Activated T-cell treated with anti-CD3 and anti-CD28 coated beads, Interleukin-2, amount 50 U/mL, for 72 hours (primary cell): ENCODE measurements around the gene CLDN2. TPM values are rescaled to one million over a fixed set of nuclear protein-coding genes. Genes with fewer than 3 reads are reported as not detected.
A peak's percentile ranks its signal among the peaks of the same experiment; 100 is the strongest.
"Not testable (repeated sequence)": the region's sequence is repeated elsewhere in the genome, so short reads cannot be mapped to it uniquely, and the experiment has no call there.

Experiments used
- ATAC-seq, 2 donors: fragments of 150-1000 bp; cut with Tn5 transposase; replicated peaks in 1 of 2; 2 replicates each; pipeline ENCODE4 v1.10.0; 2021; ENCODE audit warnings: moderate library complexity in 2 of 2, mild to moderate bottlenecking in 1 of 2
- DNase-seq, 2 donors: peaks; one replicate each; pipeline ENCODE4 v3.0.0; 2021 to 2022; ENCODE audit warnings: mixed read lengths in 1 of 2
- H3K27ac Mint-ChIP-seq: one replicate; pipeline ENCODE4 v1.8.0; 2022; ENCODE audit warnings: mild to moderate bottlenecking, moderate library complexity, mixed read lengths
- H3K27me3 Mint-ChIP-seq: one replicate; pipeline ENCODE4 v1.8.0; 2022; ENCODE audit warnings: low read depth, mixed read lengths
- H3K36me3 Mint-ChIP-seq, 2 donors: one replicate each; pipeline ENCODE4 v1.8.0; 2022; ENCODE audit warnings: mixed read lengths in 2 of 2, mild to moderate bottlenecking in 1 of 2; ENCODE audit not compliant: insufficient read depth in 2 of 2
- H3K4me1 Mint-ChIP-seq: one replicate; pipeline ENCODE4 v1.8.0; 2022; ENCODE audit warnings: low read depth, mixed read lengths
- H3K4me3 Mint-ChIP-seq, 2 donors: one replicate each; pipeline ENCODE4 v1.8.0; 2022; ENCODE audit warnings: mild to moderate bottlenecking in 2 of 2, mixed read lengths in 2 of 2, moderate library complexity in 2 of 2
- H3K9me3 Mint-ChIP-seq, 2 donors: one replicate each; pipeline ENCODE4 v1.8.0; 2022; ENCODE audit warnings: mixed read lengths in 2 of 2
- total RNA-seq, 2 donors: library from RNA; stranded (reverse); gene quantifications; one replicate each; pipeline ENCODE4 v1.2.3, GENCODE V29; 2022

The CLDN2 gene, protein sequence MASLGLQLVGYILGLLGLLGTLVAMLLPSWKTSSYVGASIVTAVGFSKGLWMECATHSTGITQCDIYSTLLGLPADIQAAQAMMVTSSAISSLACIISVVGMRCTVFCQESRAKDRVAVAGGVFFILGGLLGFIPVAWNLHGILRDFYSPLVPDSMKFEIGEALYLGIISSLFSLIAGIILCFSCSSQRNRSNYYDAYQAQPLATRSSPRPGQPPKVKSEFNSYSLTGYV
- not detected for total RNA-seq

DNA sequence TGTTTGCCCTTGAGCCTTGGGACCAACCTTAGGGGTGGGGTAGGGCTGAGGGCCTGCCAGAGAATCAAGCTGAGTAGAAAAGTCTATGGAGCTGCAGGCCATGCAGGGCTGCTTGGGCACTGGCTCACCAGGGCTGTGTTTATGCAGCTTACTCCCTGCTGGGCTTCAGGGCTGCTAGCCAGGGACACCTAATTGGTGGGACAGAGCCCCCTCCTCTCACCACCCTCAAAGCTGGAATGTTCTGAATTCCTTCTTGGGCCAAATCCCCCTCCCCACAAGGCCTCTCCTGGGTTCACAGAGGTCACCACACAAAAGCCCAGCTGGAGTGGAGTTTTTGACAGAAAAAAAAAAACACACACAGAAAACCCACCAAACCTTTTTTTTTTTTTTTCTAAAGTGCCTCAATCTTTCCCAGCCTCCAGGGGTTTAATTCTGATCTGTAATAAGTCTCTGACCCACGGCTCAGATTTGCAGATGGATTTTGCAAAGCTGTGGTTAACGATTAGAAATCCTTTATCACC lies at the start of gene CLDN2:
Gene CLDN2 (plus strand): TSS at position 471 of the 521 bp plus-strand sequence. CDS start 7,827 bp downstream, outside the sequence.
- Mint-ChIP-seq H3K27ac (no peak within 1 kb of the TSS), H3K27me3 (peaks cover 35% of the 10 kb centered on the region), H3K4me3 (no peak within 1 kb of the TSS), H3K9me3 (no peaks in the 10 kb centered on the region), H3K36me3 (no peaks in the 10 kb centered on the region), H3K4me1 (peaks cover 17% of the 10 kb centered on the region)
- ATAC-seq: no peak
- DNase-seq: no peak

DNA sequence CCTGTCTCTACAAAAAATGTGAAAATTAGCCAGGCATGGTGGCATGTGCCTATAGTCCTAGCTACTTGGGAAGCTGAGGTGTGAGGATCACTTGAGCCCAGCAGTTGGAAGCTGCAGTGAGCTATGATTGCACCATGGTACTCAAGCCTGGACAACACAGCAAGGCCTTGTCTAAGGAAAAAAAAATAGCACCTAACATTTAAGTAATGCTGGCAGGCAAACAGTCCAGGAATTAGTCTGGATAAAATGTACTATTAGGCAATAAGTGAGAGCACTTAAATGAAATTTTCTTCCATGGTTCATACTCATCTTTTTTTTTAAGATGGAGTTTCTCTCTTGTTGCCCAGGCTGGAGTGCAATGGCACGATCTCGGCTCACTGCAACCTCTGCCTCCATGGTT lies 47.4 kb upstream of the CLDN2 start:
- not testable (repeated sequence) for ATAC-seq, DNase-seq, H3K36me3 Mint-ChIP-seq, H3K4me3 Mint-ChIP-seq, H3K27ac Mint-ChIP-seq, H3K9me3 Mint-ChIP-seq, H3K4me1 Mint-ChIP-seq
- H3K27me3 Mint-ChIP-seq: peaks cover 19% of the 10 kb centered on the region

DNA sequence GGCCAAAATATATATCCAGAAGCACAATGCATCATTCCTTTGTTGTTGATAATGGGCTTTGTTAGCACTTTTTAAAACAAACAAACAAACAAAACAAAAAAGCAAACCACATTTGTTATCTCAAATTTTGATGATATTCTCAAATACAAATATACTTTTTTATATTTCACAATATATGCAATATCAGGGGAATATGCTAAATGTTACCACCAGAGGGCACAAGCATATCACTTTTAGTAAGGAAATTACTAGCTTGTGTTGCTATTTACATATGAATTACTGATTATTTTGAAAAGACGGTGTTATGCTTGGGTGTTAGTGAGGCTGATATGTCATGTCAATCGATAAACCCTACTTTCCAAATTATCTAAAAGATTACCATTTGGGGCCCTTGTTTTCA lies 46.1 kb upstream of the CLDN2 start:
- ATAC-seq: no peak
- no peak for DNase-seq
- Mint-ChIP-seq H3K36me3 (no peaks in the 10 kb centered on the region), H3K27ac (no peak overlapping the region), H3K4me1 (no peaks in the 10 kb centered on the region), H3K9me3 (no peaks in the 10 kb centered on the region), H3K4me3 (no peak overlapping the region), H3K27me3 (peaks cover 31% of the 10 kb centered on the region)

DNA sequence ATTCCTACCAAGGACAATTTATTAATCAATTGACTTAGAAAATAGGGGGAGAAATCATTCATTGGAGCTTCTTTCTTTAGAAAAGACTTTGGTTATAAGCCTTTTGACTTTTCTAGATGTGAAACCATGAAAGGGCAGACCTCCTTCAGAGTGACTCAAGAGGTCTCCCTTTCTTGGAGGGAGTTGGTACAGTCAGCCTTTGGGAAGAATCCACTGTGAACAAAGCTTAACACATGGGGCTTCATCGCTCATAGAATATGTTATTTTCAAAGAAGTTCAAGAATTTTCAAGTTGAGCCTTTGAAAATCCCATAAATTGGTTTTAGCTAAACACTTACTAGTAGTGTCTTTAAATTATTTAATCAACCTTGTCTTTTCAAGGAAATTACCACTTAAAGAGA lies 45.1 kb upstream of the CLDN2 start:
- H3K27me3 Mint-ChIP-seq: peaks cover 42% of the 10 kb centered on the region
- H3K36me3 Mint-ChIP-seq: no peaks in the 10 kb centered on the region
- H3K27ac Mint-ChIP-seq: no peak overlapping the region
- DNase-seq: no peak
- no peaks in the 10 kb centered on the region for H3K4me1 Mint-ChIP-seq
- no peak overlapping the region for H3K4me3 Mint-ChIP-seq
- ATAC-seq: no peak
- H3K9me3 Mint-ChIP-seq: no peaks in the 10 kb centered on the region

DNA sequence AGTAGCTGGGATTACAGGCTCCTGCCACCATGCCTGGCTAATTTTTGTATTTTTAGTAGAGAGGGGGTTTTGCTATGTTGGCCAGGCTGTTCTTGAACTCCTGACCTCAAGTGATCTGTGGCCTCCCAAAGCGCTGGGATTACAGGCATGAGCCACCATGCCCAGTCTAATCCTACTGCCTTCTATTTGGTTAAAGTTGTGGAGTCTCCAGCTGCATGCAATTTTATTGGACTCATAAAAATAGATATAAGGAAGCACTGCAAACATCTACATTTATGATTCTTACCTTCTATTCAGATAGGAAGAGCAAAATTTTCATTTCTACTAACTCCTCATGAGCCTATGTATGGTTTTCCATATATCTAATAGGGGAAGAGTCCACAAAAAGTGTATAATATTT lies 30.7 kb upstream of the CLDN2 start:
- H3K36me3 Mint-ChIP-seq: no peaks in the 10 kb centered on the region
- H3K4me3 Mint-ChIP-seq: no peak overlapping the region
- H3K27ac Mint-ChIP-seq: no peak overlapping the region
- no peaks in the 10 kb centered on the region for H3K9me3 Mint-ChIP-seq
- peaks cover 69% of the 10 kb centered on the region for H3K27me3 Mint-ChIP-seq
- no peak for ATAC-seq
- no peaks in the 10 kb centered on the region for H3K4me1 Mint-ChIP-seq
- DNase-seq: no peak

DNA sequence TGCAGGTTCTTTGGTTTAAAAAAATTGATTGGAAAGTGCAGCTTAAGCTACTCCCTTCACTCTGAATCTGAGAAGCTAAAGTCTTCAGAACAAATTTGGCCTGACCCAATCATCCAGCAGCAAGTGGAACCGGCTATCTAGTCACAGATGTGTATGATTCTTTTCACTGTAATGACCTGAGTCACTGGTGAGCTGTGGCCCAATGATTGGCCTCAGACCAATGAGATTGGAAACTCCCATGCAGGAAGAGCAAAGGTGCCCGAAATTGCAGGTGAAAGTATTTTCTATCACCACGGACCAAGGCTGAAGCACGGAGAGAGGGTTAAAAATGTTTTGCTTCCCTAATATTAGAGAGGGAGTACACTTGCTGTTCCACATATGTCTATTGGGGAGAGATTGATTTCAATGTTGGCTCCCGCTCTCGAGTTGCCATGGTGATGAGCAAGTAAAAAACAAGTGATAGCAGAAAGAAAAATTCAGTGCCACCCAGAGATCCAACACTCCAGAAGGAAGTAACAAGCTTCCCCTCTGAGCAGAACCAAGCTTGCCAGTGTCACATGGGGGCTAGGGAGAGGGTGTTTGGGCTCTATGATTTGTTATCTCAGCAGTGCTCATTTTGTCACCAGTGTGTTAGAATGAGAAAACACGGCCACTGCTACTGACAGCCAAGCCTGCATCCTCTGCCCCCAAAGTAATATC lies 28.3 kb upstream of the CLDN2 start:
- Mint-ChIP-seq H3K27me3 (peaks cover 68% of the 10 kb centered on the region), H3K4me1 (peaks cover 6% of the 10 kb centered on the region), H3K9me3 (no peaks in the 10 kb centered on the region), H3K27ac (no peak overlapping the region), H3K36me3 (no peaks in the 10 kb centered on the region), H3K4me3 (no peak overlapping the region)
- ATAC-seq (no peak), DNase-seq (no peak)

DNA sequence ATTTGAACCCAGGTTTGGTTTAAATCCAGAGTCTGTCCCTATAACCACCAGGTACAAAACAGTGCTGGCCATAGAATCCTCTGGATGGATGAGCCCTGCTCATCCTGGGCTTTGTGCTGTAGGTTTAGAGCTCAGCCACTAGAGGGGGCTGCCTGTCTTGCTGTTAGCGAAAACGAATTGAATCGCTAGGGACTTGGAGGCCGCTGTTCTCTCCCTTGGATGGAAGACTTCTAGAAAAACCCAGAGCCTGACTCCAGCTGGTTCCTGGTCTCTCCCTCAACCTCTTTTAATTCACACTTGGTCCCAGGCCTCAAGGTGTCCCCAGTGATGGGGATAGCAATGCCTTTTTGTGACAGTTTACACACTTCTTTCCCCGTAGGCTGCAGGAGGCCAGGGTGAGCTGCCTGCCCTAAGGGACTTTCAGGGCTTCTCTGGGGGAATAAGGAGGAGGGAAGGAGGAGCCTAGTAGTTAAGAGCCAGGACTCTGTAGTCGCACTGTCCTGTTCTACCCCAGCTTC lies 25.8 kb upstream of the CLDN2 start:
- DNase-seq (peak; percentile 42 to 56), ATAC-seq (peak; percentile 63 to 75)
- Mint-ChIP-seq H3K36me3 (no peaks in the 10 kb centered on the region), H3K4me3 (no peak overlapping the region), H3K9me3 (no peaks in the 10 kb centered on the region), H3K27me3 (peaks cover 55% of the 10 kb centered on the region), H3K27ac (no peak overlapping the region), H3K4me1 (peaks cover 6% of the 10 kb centered on the region)

DNA sequence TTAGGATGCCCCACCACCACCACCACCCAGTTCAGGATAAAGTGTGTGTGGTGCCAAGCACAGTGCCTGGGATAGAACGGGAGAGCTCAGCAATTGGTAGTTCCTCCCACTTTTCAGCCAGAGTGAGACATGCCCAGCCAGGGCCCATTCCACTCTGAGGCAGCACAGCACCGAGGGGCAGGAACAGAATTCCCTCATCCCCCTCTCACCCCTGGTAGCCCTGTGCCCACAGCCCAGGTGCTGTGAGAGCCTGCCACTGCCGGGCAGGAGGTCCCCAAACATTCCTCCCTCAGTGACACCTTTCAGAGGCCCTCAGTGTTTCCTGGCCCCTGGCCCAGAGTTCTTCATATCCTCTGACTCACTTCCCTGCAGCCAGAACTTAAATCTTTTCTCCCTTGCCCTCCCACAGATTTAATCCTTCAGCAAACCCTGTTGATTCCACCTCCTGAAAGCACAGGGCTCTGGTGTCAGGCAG lies 25.2 kb upstream of the CLDN2 start:
- ATAC-seq (no peak), DNase-seq (no peak)
- Mint-ChIP-seq H3K36me3 (no peaks in the 10 kb centered on the region), H3K4me3 (no peak overlapping the region), H3K27me3 (peaks cover 51% of the 10 kb centered on the region), H3K4me1 (peaks cover 6% of the 10 kb centered on the region), H3K9me3 (no peaks in the 10 kb centered on the region), H3K27ac (no peak overlapping the region)

DNA sequence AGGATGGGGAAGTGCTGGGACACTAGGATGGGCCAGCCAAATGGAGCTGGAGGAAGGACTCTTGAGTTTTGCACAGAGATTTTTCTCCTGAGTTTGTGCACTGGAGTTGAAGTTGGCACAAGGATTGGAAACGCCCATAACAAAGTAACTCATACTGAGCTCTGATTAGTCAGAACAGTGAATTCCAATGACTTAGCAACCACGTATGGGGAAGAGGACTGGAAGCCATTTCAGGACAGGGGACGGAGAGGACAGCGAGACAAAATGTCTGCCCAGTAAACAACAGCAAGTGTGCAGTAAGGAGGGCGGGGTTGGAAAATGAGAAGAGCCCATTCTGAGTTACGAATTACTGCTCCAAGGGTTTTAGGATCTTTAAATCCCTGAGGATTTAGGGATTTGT lies 22.9 kb upstream of the CLDN2 start:
- DNase-seq (no peak), ATAC-seq (no peak)
- peaks cover 37% of the 10 kb centered on the region for H3K27me3 Mint-ChIP-seq
- no peaks in the 10 kb centered on the region for H3K9me3 Mint-ChIP-seq
- no peak overlapping the region for H3K27ac Mint-ChIP-seq
- no peaks in the 10 kb centered on the region for H3K36me3 Mint-ChIP-seq
- peaks cover 6% of the 10 kb centered on the region for H3K4me1 Mint-ChIP-seq
- no peak overlapping the region for H3K4me3 Mint-ChIP-seq

DNA sequence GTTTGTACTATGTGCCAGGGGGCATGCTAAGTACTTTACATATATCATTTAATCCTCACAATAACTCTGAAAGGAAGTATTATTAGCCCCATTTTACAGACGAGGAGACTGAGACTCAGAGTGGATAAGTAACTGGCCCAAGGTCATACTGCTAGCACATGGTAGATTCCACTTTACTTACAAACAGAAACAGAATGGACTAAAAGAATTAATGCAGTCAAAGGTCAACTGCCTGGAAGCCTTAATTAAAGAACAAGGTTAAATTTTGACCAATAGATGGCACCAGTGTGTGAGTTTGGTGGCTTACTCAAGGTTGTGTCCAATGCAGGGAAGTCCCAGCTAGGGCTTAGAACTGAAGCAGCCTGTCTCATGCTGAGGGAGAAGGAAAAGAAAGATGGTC lies 21.7 kb upstream of the CLDN2 start:
- peaks cover 6% of the 10 kb centered on the region for H3K4me1 Mint-ChIP-seq
- DNase-seq (peak; percentile 3 to 6), ATAC-seq (peak; percentile 65 to 67)
- no peaks in the 10 kb centered on the region for H3K9me3 Mint-ChIP-seq
- no peak overlapping the region for H3K4me3 Mint-ChIP-seq
- H3K27me3 Mint-ChIP-seq: peaks cover 26% of the 10 kb centered on the region
- H3K27ac Mint-ChIP-seq: peak overlapping the region; percentile 28
- no peaks in the 10 kb centered on the region for H3K36me3 Mint-ChIP-seq

DNA sequence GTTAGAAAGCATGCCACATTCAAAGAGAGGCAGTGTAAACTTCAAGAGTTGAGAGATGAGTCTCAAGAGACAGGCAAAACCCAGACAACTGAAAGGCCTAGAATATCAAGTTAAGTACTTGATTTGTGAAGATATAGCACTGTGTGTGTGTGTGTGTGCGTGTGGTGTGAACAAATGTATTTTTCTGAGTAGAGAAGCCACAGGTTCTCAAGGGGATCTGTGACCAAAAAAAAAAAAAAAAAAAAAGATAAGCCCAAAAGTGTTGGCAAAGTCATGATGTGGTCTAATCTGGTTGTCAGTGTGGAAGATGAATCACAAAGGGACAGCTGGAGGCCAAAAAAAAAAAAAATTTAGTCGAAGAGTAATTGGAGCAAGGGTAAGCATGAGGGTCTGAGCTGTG lies 20.9 kb upstream of the CLDN2 start:
- ATAC-seq (no peak), DNase-seq (no peak)
- Mint-ChIP-seq H3K27ac (no peak overlapping the region), H3K4me3 (no peak overlapping the region), H3K4me1 (peaks cover 6% of the 10 kb centered on the region), H3K36me3 (no peaks in the 10 kb centered on the region), H3K9me3 (no peaks in the 10 kb centered on the region), H3K27me3 (peaks cover 22% of the 10 kb centered on the region)

DNA sequence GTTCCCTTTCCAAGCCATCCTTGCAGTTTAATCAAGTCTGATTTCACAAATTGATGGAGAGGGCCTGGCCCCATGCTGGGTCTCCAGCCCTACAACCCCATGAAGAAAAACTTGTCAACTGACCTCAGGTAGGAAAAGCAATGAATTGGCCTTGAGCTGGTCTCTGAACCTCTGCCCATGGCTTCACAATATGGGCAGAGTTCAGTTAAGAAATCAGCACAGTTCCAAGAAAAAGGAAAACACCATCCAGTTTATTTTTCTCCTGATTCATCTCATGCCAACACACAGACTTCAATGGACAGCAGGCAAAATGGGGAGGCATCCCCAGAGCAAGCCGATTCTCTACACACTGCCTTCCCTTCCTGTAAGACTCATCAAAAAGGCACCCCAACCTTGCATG lies 20.4 kb upstream of the CLDN2 start:
- Mint-ChIP-seq H3K27ac (no peak overlapping the region), H3K27me3 (peaks cover 22% of the 10 kb centered on the region)
- no peak for ATAC-seq

DNA sequence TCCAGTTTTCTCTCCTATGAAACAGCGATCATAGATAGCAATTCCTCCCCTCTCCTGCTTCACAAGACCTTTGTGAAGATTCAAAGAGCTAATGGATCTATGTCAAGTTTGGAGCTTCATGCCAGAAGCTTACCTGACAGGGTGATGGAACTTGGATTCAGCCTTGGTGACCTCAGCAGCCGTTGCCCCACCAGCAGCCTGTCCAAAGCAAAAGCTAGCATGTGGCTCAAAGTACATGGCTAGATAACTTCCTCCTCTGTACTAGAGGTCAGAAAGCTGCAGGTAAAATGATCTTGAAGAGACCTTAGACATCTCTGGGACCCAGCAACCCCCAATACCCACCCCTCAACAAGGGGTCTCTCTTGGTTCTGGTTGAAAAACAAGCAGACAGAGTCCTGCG lies 18.9 kb upstream of the CLDN2 start:
- Mint-ChIP-seq H3K36me3 (no peaks in the 10 kb centered on the region), H3K27me3 (peaks cover 10% of the 10 kb centered on the region), H3K9me3 (no peaks in the 10 kb centered on the region), H3K4me3 (no peak overlapping the region), H3K27ac (no peak overlapping the region), H3K4me1 (no peaks in the 10 kb centered on the region)
- ATAC-seq (no peak), DNase-seq (no peak)

More for the DNA sequence above, 20.4 kb upstream of the CLDN2 start:
- H3K9me3 Mint-ChIP-seq: no peaks in the 10 kb centered on the region
- peaks cover 6% of the 10 kb centered on the region for H3K4me1 Mint-ChIP-seq
- H3K36me3 Mint-ChIP-seq: no peaks in the 10 kb centered on the region
- H3K4me3 Mint-ChIP-seq: no peak overlapping the region
- no peak for DNase-seq
